ENCODE data around the gene TMC1.

The TMC1 gene

DNA sequence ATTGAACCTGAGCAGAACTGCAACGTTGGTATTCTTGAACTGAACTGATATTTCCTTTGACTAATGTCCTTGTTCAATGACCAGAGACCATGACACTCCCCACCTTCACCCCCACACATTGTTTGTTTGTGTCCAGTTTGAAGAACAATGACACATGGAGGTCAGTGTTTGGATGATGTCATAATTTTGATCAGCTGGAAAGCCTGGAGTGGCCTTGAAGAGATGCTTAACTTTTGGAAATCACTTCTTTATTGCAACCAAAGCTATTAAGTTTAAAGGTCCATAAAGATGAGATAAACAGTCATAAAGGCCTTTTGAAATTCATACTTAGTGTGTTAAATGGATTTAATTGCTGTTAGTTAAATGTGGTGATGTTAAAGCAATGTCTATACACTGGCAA is 92.7 kb downstream of the TMC1 start:
- DNase-seq (ENCODE audit: low read depth, low spot score) = no peak

GRCh38 chr9:72615931-72616330 is 94.5 kb downstream of the TMC1 start:
- DNase-seq (ENCODE audit: low read depth, low spot score) = no peak

- no peak for DNase-seq (ENCODE audit: low read depth, low spot score)
Observed at GRCh38 chr9:72618811-72619210, 97.4 kb downstream of the TMC1 start.

DNA sequence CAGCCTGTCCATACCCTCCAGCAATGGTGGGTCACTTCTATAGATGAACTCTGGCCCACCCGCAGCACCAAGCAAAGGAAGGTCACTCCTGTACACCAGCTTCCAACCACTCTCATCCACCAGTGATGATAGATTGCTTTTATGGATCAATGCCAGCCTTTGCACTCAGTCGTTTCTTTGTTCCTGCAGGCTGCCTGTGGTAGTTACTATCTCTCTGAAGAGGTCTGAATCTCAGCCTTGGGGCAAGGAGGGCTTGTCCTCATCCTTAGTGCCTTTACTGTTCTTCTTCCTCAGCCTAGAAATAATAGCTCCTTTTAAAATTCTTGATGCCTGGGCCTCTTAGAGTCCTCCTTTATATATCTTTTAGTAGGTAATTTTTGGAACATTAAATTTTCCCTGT is 100.8 kb downstream of the TMC1 start:
- no peak for DNase-seq (ENCODE audit: low read depth, low spot score)

- no peak for DNase-seq (ENCODE audit: low read depth, low spot score)
Observed at GRCh38 chr9:72623156-72623555, 101.7 kb downstream of the TMC1 start.

GRCh38 chr9:72627147-72627546 is 105.7 kb downstream of the TMC1 start:
- DNase-seq (ENCODE audit: low read depth, low spot score) = no peak

GRCh38 chr9:72627956-72628540 is 106.6 kb downstream of the TMC1 start:
- DNase-seq (ENCODE audit: low read depth, low spot score) = no peak

DNA sequence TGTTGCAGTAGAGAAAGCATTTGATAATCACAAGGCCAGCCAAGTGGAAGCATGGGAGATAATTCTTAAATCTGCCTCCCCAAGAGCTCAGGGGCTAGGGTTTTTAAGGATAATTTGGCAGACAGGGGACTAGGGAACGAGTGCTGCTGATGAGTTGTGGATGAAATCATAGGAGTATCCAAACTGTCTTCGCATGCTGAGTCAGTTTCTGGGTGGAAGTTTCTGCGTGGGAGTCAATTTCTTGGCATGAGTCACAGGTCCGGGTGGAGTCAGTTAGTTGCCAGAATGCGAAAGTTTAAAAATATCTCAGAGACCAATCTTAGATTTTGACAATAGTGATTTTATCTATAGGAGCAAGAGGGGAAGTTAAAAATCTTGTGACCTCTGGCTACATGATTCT is 112.6 kb downstream of the TMC1 start:
- DNase-seq (ENCODE audit: low read depth, low spot score) = no peak

- DNase-seq (ENCODE audit: low read depth, low spot score) = peak; percentile 56
Observed at GRCh38 chr9:72635197-72635596, 113.8 kb downstream of the TMC1 start.

DNA sequence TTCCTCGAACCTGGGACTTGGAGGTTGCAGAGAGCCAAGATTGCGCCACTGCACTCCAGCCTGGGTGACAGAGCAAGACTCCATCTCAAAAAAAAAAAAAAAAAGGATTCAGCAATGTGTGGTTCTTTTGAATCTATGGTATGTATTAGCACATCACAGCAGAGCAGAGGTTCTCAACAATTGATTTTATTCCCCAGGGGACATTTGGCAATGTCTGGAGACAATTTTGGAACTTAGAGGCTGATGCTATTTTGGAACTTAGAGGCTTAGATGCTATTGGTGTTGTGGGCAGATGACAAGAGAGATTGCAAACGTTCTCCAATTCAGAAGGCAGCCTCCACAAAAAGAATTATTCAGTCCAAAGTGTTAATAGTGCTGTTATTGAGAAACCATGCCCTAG is 115.2 kb downstream of the TMC1 start:
- no peak for DNase-seq (ENCODE audit: low read depth, low spot score)

DNA sequence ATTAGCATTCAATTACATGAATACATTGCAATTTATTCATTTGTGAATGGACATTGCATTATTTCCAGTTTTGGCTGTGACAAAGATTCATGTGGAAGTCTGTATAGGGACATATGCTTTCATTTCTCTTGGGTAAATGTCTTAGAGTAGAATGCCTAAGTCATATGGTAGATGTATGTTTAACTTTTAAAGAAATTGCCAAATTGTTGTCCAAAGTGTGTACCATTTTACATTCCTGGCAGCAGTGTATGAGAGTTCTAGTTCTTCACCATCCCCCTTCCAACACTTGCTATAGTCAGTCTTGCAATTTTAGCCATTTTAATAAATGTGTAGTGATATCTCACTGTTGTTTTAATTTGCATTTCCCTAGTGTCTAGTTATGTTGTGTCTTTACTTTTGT is 122.2 kb downstream of the TMC1 start:
- no peak for DNase-seq (ENCODE audit: low read depth, low spot score)

GRCh38 chr9:72646061-72646460 is 124.7 kb downstream of the TMC1 start:
- no peak for DNase-seq (ENCODE audit: low read depth, low spot score)

DNA sequence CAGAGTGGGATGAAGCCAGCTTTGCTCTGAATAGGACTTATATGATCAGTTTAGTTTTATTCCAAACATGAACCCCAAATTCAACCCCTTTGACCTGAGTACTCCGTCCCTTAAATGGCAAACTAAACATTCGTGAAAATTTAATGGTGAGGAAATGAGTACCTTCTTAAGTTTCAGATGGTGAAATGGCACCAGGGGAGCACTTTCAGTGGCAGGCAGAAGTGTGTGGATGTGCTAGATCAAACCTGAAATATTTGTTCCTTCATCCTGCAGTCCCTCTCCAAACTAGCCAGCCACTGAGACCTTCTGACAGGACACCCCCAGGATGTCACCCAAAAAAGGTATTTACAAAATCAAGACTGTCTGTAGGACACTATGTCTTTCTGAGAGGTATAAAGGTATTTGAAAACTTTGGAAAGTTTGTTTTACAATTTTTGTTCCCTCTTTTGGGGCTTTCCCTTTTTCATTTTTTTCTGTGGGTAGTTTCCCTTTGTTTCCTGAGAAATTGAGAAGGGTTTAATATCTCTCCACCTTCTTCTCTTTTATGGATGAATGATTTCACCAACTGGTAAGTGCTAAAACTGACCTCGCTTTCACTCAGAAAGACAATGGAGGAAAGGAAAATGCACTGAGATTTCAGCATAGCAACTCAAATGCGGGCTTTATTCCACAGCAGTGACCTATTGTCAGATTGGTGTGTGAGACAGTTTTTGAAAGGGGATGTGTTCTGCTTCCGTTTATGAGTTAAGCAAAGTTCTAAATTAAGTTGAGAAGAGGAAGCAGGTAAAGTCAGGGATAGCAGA is 127.1 kb downstream of the TMC1 start:
- DNase-seq (ENCODE audit: low read depth, low spot score) = no peak

DNA sequence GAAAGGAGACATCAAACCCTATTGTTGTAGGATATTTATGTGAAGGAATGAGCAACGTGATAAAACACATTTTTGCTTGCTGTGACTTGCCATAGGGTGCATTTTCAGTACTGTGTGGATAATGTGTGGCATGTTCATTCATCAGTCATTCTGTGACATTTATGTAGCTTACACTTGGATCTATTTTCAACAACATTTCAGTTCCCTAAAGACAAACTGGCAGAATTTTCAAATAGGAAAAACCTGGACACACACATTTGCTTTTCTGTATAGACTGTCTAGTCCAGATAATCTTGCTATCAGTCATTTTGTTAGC is 127.7 kb downstream of the TMC1 start:
- no peak for DNase-seq (ENCODE audit: low read depth, low spot score)

GRCh38 chr9:72650206-72650605 is 128.8 kb downstream of the TMC1 start:
- no peak for DNase-seq (ENCODE audit: low read depth, low spot score)

DNA sequence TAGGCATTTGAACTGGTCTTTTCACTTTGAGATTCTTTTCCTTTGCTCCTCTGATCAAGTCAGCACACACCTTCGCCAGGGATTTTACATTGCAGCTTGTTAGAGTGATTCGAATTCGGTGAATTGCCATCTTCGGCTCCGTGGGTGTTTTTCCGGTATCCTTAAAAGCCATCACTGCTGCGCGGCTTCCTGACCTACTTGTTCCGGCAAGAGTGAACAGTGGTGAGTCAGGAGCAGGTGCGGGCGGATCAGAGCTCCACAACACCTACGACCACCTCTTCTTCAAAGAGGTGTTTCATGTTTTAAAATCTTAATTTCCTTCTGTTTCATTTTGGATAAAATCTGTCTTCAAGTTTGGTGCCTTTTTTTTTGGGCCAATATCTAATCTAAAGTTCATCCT is 134.6 kb downstream of the TMC1 start:
- no peak for DNase-seq (ENCODE audit: low read depth, low spot score)

DNA sequence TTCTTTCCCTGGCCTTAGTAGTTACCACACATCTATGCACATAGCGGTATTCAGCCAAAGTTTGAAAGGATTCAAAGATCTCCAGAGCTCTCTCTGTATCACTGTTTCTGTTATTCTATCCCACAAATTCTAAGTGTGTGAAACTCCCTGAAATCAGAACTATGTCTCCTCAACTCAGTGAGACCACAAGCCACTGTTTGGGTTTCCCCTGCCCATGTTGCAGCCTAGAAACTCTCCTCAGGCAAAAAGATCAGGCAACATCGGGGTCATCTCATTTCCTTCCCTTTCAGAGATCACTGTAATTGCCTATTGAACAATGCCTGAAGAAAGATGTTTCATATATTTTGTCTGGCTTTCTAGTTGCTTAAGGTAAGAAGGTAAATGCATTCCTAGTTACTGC is 135.6 kb downstream of the TMC1 start:
- no peak for DNase-seq (ENCODE audit: low read depth, low spot score)

GRCh38 chr9:72658703-72659102 is 137.3 kb downstream of the TMC1 start:
- DNase-seq (ENCODE audit: low read depth, low spot score) = no peak

DNA sequence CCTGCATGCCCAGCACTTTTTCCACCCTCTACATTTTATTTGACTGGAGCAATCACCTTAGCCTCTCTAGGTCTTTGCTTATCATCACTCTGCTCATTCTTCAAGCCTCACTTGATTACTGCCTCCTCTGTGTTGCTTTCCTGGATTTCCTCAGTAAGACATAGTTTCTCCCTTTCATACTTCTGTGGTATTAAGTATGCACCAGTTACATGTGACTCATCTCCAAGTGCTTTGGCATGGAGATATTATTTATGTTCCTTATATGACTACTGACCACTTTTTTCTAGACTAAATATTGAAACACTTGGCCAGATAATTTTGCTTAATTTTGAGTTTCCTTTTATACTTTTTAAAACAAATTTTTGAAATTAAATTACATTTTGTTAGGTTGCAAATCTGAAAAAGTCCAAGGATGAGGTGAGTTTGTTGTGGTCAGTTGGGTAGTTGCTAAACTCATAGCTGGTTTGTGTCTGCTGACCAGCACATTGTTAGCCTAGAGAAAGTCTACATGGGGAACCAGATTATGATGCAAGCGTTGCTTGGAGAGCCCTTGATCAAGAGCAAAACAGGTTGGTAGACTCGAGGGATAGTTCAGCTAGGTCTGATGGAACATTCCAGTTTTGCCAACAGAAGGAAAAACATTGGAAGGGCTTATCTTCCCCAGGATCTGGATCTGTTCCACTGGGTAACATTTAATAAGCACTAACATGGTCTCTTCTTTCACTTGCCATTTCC is 140.2 kb downstream of the TMC1 start:
- no peak for DNase-seq (ENCODE audit: low read depth, low spot score)

GRCh38 chr9:72665421-72665820 is 144.0 kb downstream of the TMC1 start:
- DNase-seq (ENCODE audit: low read depth, low spot score) = peak; percentile 31

DNA sequence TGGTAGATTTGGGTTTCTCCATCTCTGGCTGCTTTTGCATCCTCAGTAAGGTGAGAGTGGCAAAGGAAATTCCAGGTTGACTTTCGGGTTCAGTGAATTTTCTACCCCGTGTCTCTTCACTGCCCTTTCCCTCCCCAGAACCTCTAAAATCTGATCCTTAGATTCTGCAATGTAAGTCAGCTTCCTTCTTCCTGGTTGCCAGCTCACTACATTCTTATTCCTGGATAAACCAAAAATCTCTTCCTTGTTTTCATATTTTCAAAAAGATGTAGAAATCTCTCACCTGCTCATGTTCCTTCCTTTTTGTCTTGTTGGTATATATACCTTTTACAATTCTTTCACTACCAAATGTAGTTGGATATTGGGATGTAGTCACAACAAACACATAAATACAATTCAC is 145.8 kb downstream of the TMC1 start:
- no peak for DNase-seq (ENCODE audit: low read depth, low spot score)

DNA sequence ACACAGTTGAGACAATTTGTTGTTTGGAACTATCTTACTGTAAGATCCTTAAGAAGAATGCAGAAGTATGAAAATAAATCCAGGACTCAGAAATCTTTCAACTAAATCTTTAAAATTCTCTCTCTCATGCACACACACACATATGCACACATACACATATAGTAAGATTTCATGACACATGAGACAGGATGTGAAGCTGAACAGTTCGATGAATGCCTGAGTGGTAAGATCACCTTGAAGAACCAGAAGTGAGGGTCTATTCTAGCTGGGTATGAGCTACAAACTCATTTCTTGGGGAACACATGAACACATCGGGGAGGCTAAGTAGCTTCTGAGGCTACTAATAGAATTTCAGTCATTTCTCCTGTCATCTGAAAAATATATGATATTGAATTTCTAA is 153.6 kb downstream of the TMC1 start:
- DNase-seq (ENCODE audit: low read depth, low spot score) = no peak

DNA sequence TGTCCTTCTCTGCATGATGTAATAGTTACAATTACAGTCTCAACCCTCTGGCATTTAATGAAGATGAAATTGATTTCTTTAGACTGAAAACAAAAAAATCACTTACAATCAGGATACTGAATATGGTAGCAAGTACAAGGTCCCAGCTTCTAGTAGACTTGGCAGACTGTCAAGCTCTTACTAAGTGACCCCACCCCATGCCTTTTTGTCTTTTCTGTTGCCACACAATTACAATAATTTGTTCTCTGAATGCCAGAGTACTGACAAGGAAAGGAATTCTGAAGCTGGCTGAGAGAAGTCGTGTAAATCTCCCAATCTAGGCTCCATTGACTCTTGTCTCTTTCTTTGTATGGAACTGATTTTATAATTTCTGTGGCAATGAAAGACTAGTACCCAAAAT is 154.2 kb downstream of the TMC1 start:
- DNase-seq (ENCODE audit: low read depth, low spot score) = no peak

All from ELF-1 (cell line).